ENCODE results near the gene LPAR5. TPM values are rescaled to one million over a fixed set of nuclear protein-coding genes. Genes with fewer than 3 reads are reported as not detected.

Gene LPAR5
- polyA plus RNA-seq, 1 of the 3 experiments (the other 2 are of a cell fraction) = 0.03 TPM

GRCh38 chr12:6620885-6621274 lies 14.9 kb downstream of the LPAR5 start:
- Histone ChIP-seq H3K79me2 (ENCODE audit: insufficient read depth) (no peaks in the 10 kb centered on the region), H3K4me2 (no peak overlapping the region), H3K9ac (no peak overlapping the region), H3K9me2 (no peaks in the 10 kb centered on the region), H3K27me3 (ENCODE audit: insufficient read depth) (no peaks in the 10 kb centered on the region), H3K36me3 (replicated peaks in 1 of 2; ENCODE audit: control insufficient read depth in 1 of 2, insufficient read depth in 2 of 2, low read length in 1 of 2) (no peaks in the 10 kb centered on the region), H3K4me3 (ENCODE audit: low read depth in 2 of 2, low read length in 1 of 2) (no peak overlapping the region), H2AFZ (ENCODE audit: low read depth) (no peak overlapping the region), H3K9me3 (no peaks in the 10 kb centered on the region), H3F3A (replicated peaks; ENCODE audit: insufficient read depth) (peaks cover 10% of the 10 kb centered on the region), H3K4me1 (ENCODE audit: control insufficient read depth in 1 of 2, insufficient read depth in 2 of 2, low read depth in 1 of 2, low read length in 1 of 2) (no peaks in the 10 kb centered on the region; a peak in 1 of 4 replicates), H3K27ac (ENCODE audit: low read depth in 2 of 2, low read length in 1 of 2) (no peak overlapping the region), H4K20me1 (ENCODE audit: insufficient read depth) (no peaks in the 10 kb centered on the region)
- CTCF ChIA-PET = interaction anchor here (1.0 to 4.1 kb wide), 4 partner anchors 14 to 63 kb away, joined by 3 to 32 read pairs (median 5); partner anchors contain the start of gene LPAR5
- TF ChIP-seq TEAD4 (IDR thresholded peaks at IDR 0.05; ENCODE audit: borderline replicate concordance, insufficient read depth) (no peak), FOSL2 (IDR thresholded peaks at IDR 0.05; ENCODE audit: borderline replicate concordance, low read depth) (no peak), TCF12 (IDR thresholded peaks at IDR 0.05) (no peak), MXI1 (IDR thresholded peaks at IDR 0.05; ENCODE audit: low read depth, low read length) (no peak), USF2 (IDR thresholded peaks at IDR 0.05; ENCODE audit: borderline replicate concordance, low read depth, low read length) (no peak), EZH2phosphoT487 (IDR thresholded peaks at IDR 0.05; ENCODE audit: borderline replicate concordance, low read depth) (no peak), RAD21 (IDR thresholded peaks at IDR 0.05; ENCODE audit: low read length) (no peak), FOXJ3 (CRISPR knock-in tag; IDR thresholded peaks at IDR 0.05) (no peak), GATA2 (CRISPR knock-in tag; IDR thresholded peaks at IDR 0.05) (no peak), CTCF (IDR thresholded peaks at IDR 0.05) (no peak), ELF1 (IDR thresholded peaks at IDR 0.05) (no peak), SIN3A (IDR thresholded peaks at IDR 0.05; ENCODE audit: borderline replicate concordance, low read depth, low read length) (no peak), POLR2AphosphoS5 (IDR thresholded peaks at IDR 0.05; ENCODE audit: low read depth, low read length) (no peak), RFX5 (IDR thresholded peaks at IDR 0.05; ENCODE audit: low read length) (no peak), MAX (IDR thresholded peaks at IDR 0.05; ENCODE audit: low read depth) (no peak), RXRA (IDR thresholded peaks at IDR 0.05; ENCODE audit: borderline replicate concordance, low read depth) (no peak), NFIC (IDR thresholded peaks at IDR 0.05; ENCODE audit: borderline replicate concordance) (no peak), MEF2A (IDR thresholded peaks at IDR 0.05; ENCODE audit: borderline replicate concordance, low read depth) (no peak)
- WGBS (ENCODE audit: low lambda C conversion rate) = 93% methylated on average over 29 of the region's 29 CpGs
- DNase-seq = no peak
- POLR2A ChIA-PET = interaction anchor here (0.6 kb wide), 1 partner anchor 68 kb away, joined by 3 read pairs; no protein-coding TSS in a partner anchor
